NCI-H1048 (cell line): ENCODE measurements around the gene RASAL1.

ENCODE experiments used
- DNase-seq: peaks from one replicate; lab custom pipeline; 2025; lab: John Stamatoyannopoulos, UW

RASAL1 gene

GRCh38 chr12:113115455-113116126 lies 20.0 kb downstream of the RASAL1 start:
- no peak for DNase-seq

- DNase-seq = no peak
Observed at GRCh38 chr12:113114447-113115178, 20.9 kb downstream of the RASAL1 start.

- no peak for DNase-seq
Observed at GRCh38 chr12:113113397-113113796, 22.2 kb downstream of the RASAL1 start.

GRCh38 chr12:113112043-113112899 lies 23.3 kb downstream of the RASAL1 start:
- no peak for DNase-seq

- no peak for DNase-seq
Observed at GRCh38 chr12:113111247-113111646, 24.3 kb downstream of the RASAL1 start.

- no peak for DNase-seq
Observed at GRCh38 chr12:113109872-113110599, 25.5 kb downstream of the RASAL1 start.

GRCh38 chr12:113109360-113109759 lies 26.2 kb downstream of the RASAL1 start:
- no peak for DNase-seq

GRCh38 chr12:113108308-113108707 lies 27.3 kb downstream of the RASAL1 start:
- no peak for DNase-seq

GRCh38 chr12:113106361-113106760 lies 29.2 kb downstream of the RASAL1 start:
- DNase-seq = no peak

- no peak for DNase-seq
Observed at GRCh38 chr12:113105606-113106271, 29.8 kb downstream of the RASAL1 start.

- no peak for DNase-seq
Observed at GRCh38 chr12:113104953-113105510, 30.5 kb downstream of the RASAL1 start.

- DNase-seq = no peak
Observed at GRCh38 chr12:113103756-113104450, 31.7 kb downstream of the RASAL1 start.

- DNase-seq = no peak
Observed at GRCh38 chr12:113102811-113103210, 32.8 kb downstream of the RASAL1 start.

- no peak for DNase-seq
Observed at GRCh38 chr12:113101751-113102150, 33.8 kb downstream of the RASAL1 start.

- no peak for DNase-seq
Observed at GRCh38 chr12:113099764-113100163, 35.8 kb downstream of the RASAL1 start.

- DNase-seq = no peak
Observed at GRCh38 chr12:113099364-113099763, 36.2 kb downstream of the RASAL1 start.

GRCh38 chr12:113098441-113099028 lies 37.0 kb downstream of the RASAL1 start:
- peak; percentile 60 for DNase-seq

- DNase-seq = no peak
Observed at GRCh38 chr12:113097716-113098440, 37.7 kb downstream of the RASAL1 start.

- DNase-seq = no peak
Observed at GRCh38 chr12:113096675-113097461, 38.7 kb downstream of the RASAL1 start.
